ENCODE data around the gene ZSCAN12. TPM values are rescaled to one million over a fixed set of nuclear protein-coding genes. Genes with fewer than 3 reads are reported as not detected.
"Not testable (repeated sequence)": the region's sequence is repeated elsewhere in the genome, so short reads cannot be mapped to it uniquely, and the experiment has no call there.

Gene ZSCAN12
- total RNA-seq, 8 experiments from 2014 or later: 6.1 to 13.1 (median 10.9) TPM

DNA sequence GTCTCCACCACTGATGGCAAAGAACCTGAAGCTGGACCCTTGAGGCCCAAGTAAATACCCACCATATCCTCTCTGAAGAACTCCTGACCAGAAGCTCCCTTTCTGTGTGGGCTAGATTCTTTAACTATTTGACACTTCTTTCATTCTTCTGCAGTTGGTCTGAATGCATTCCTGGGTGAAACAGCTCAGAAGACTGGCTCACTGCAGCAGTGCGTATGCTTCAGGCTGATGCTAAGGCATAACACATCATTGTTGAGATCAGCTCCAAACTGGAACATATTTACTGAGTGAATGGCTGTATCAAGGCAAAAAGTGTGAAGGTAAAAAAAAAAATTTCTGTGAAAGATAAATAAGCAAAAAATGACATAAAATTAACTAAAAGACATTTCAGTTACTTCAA is 24.0 kb upstream of the ZSCAN12 start:
- 83 to 100% (median 94%) methylated on average over 1 of the region's 1 CpG; no CpG with 5 or more reads in 2 of the 10 experiments for WGBS, 10 experiments
- Histone ChIP-seq H3K4me1 (replicated peaks in 1 of 2) (no peaks in the 10 kb centered on the region), H3K27ac (no peak overlapping the region), H3K4me3 (no peak overlapping the region)
- in situ Hi-C loops (cut with MboI; ENCODE audit: low pct_unique_long_range_greater_than_20kb in 2 of 9, low sequenced_read_pairs in 9 of 9, unreplicated experiment in 9 of 9): no loop called here
- ATAC-seq (replicated peaks in 6 of 8): no peak

DNA sequence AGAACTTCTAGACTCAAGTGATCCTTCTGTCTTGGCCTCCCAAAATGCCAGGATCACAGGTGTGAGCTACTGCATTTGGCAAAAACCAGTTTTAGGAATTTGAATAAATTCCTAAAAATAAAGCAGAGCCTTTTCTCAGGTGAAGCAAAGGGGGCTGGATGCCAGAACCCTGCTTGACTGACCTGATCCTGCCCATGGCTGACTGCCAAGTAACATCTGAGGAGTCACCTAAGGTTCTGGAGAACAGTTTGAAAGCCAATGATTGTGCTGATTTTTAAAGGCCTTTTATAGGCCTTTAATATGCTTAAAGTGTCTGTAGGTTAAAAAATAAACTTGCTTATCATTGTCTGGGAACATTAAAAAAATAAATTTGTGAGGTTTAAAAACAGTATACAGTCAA is 14.1 kb upstream of the ZSCAN12 start:
- no peak for ATAC-seq (replicated peaks in 6 of 8)
- no peaks in the 10 kb centered on the region for H3K4me1 ChIP-seq (replicated peaks in 1 of 2)
- in situ Hi-C loops (cut with MboI; ENCODE audit: low pct_unique_long_range_greater_than_20kb in 2 of 9, low sequenced_read_pairs in 9 of 9, unreplicated experiment in 9 of 9): no loop called here
- H3K4me3 ChIP-seq: no peak overlapping the region
- H3K27ac ChIP-seq: no peak overlapping the region

DNA sequence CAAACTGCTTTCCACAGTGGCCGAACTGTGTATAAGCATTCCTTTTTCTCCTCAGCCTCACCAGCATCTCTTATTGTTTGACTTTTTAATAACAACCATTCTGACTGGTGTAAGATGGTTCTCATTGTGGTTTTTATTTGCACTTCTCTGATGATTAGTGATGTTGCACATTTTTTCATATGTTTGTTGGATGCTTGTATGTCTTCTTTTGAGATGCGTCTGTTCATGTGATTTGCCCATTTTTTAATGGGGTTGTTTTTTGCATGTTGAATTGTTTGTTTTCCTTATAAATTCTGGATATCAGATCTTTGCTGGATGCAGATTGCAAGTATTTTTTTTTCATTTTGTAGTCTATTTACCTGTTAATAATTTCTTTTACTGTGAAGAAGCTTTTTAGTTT is 11.2 kb upstream of the ZSCAN12 start:
- Histone ChIP-seq H3K27ac (no peak overlapping the region), H3K4me3 (no peak overlapping the region), H3K4me1 (replicated peaks in 1 of 2) (no peaks in the 10 kb centered on the region)
- 38 to 100% (median 100%) methylated on average over 1 to 2 of the region's 2 CpGs; no CpG with 5 or more reads in 1 of the 10 experiments for WGBS, 10 experiments
- in situ Hi-C loops (cut with MboI; ENCODE audit: low pct_unique_long_range_greater_than_20kb in 2 of 9, low sequenced_read_pairs in 9 of 9, unreplicated experiment in 9 of 9): no loop called here
- no peak for ATAC-seq (replicated peaks in 6 of 8)

DNA sequence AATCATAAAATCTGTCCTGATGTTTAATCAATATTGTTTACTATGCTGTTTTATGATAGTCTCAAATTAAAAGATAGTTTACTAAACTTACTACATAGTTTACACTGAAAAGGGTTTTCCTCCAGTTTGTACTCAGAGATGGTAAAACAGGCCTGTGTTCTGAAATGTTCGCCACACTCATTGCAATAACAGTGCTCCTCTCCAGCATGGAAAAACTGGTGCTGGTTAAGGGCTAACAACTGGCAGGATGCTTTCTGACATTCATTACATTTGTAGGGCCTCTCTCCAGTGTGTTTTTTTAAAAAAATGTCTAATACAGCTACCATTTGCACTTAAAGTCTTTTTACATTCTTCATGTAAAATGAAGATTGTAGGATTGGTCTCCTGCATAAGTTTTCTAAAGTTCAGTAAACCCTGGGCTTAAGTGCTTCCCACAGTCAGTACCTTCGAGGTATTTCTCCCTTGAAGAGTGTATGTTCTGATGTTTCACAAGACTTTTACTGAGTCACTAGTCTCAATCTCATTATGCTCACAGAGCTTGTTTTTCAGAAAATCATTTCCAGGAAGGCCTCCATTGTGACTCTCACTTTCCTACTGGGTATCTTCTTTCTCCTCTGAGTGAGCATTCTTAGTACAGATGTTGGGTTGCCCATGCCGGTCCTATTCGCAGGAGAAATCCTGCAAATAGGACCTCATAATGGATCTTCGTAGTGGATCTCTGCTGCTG is 8.7 kb upstream of the ZSCAN12 start:
- in situ Hi-C loops (cut with MboI; ENCODE audit: low pct_unique_long_range_greater_than_20kb in 2 of 9, low sequenced_read_pairs in 9 of 9, unreplicated experiment in 9 of 9): no loop called here
- WGBS, 10 experiments: 33 to 100% (median 85%) methylated on average over 1 to 5 of the region's 5 CpGs
- H3K27ac ChIP-seq: no peak overlapping the region
- no peaks in the 10 kb centered on the region for H3K4me1 ChIP-seq (replicated peaks in 1 of 2)
- no peak overlapping the region for H3K4me3 ChIP-seq
- ATAC-seq (replicated peaks in 6 of 8): peak in 1 of 8 experiments; percentile 49

DNA sequence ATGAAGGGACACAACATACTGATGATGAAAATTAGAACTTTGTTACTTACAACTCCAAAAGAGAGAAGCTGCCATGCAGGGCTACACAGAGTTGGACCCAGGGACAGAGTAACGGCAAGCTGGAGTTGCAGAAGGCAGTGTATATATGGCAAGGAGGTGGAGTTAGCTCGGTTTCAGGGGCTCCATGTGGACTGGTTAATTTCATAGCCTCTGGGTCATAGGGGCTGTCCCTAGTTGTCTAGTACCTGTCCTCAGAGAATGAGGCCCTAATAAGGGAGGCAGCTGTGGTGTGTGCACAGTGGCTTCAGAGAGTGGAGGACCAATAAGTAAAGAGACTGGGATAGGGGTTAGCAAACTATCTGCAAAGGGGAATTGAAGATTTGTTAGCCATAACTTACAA is 7.9 kb upstream of the ZSCAN12 start:
- Histone ChIP-seq H3K4me1 (replicated peaks in 1 of 2) (no peaks in the 10 kb centered on the region), H3K27ac (no peak overlapping the region), H3K4me3 (no peak overlapping the region)
- WGBS, 10 experiments: 40 to 86% (median 63%) methylated on average over 1 to 2 of the region's 2 CpGs
- no peak for ATAC-seq (replicated peaks in 6 of 8)
- in situ Hi-C loops (cut with MboI; ENCODE audit: low pct_unique_long_range_greater_than_20kb in 2 of 9, low sequenced_read_pairs in 9 of 9, unreplicated experiment in 9 of 9): no loop called here

DNA sequence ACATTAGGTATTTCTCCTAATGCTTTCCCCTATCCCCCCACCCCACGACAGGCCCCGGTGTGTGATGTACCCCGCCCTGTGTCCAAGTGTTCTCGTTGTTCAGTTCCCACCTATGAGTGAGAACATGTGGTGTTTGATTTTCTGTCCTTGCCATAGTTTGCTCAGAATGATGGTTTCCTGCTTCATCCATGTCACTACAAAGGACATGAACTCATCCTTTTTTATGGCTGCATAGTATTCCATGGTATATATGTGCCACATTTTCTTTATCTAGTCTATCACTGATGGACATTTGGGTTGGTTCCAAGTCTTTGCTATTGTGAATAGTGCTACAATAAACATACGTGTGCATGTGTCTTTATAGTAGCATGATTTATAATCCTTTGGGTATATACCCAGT is 4.4 kb upstream of the ZSCAN12 start:
- H3K4me3 ChIP-seq; ATAC-seq (replicated peaks in 6 of 8); in situ Hi-C loops (cut with MboI; ENCODE audit: low pct_unique_long_range_greater_than_20kb in 2 of 9, low sequenced_read_pairs in 9 of 9, unreplicated experiment in 9 of 9); H3K27ac ChIP-seq; H3K4me1 ChIP-seq (replicated peaks in 1 of 2): not testable (repeated sequence)
- WGBS, 10 experiments: 80% methylated on average over 1 of the region's 5 CpGs; no CpG with 5 or more reads in 9 of the 10 experiments

DNA sequence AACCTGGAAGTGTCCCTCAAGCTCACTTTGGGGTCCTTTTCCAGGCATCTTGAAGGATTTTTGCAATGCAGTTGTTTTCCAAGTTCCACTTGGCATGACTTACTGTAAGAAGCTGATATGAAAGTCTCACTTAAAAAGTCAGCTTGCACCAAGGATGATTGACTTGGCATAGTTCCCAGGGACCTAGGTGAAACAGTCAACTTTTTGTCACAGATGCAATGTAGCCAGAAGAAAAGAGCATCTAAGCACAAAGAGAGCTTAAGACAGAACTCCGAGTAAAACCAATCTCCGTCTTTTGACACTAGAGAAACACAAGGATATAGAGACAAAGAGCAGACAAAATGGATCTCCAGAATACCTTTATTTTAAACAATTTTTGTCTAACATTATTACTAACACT is 2.6 kb upstream of the ZSCAN12 start:
- Histone ChIP-seq H3K27ac (no peak overlapping the region), H3K4me3 (no peak overlapping the region), H3K4me1 (replicated peaks in 1 of 2) (peaks cover 12% of the 10 kb centered on the region in 2 donors)
- in situ Hi-C loops (cut with MboI; ENCODE audit: low pct_unique_long_range_greater_than_20kb in 2 of 9, low sequenced_read_pairs in 9 of 9, unreplicated experiment in 9 of 9): no loop called here
- ATAC-seq (replicated peaks in 6 of 8): no peak
- WGBS, 10 experiments: 46 to 97% (median 84%) methylated on average over 2 of the region's 2 CpGs; no CpG with 5 or more reads in 1 of the 10 experiments

DNA sequence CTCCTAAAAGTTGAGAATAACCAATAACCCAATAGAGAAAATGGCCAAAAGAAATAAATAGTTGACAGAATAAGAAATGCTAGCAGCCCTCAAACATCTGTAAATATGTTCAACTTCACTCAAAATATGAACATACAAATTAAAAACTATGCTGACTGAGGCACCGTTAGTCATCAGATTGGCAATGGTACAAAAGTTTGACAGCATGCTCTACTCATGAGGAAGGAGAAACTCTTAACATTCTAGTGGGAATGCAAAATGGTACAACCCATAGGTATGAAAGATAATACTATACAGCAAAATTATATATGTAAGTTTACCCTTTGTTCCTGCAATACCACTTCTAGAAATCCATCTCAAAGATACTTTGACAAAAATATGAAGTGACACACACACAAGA is 1.6 kb upstream of the ZSCAN12 start:
- in situ Hi-C loops (cut with MboI; ENCODE audit: low pct_unique_long_range_greater_than_20kb in 2 of 9, low sequenced_read_pairs in 9 of 9, unreplicated experiment in 9 of 9): no loop called here
- Histone ChIP-seq H3K27ac (no peak overlapping the region), H3K4me1 (replicated peaks in 1 of 2) (peaks cover 12% of the 10 kb centered on the region in 2 donors), H3K4me3 (no peak overlapping the region)
- ATAC-seq (replicated peaks in 6 of 8): no peak
- WGBS, 10 experiments: 0 to 100% (median 25%) methylated on average over 1 of the region's 1 CpG; no CpG with 5 or more reads in 4 of the 10 experiments

DNA sequence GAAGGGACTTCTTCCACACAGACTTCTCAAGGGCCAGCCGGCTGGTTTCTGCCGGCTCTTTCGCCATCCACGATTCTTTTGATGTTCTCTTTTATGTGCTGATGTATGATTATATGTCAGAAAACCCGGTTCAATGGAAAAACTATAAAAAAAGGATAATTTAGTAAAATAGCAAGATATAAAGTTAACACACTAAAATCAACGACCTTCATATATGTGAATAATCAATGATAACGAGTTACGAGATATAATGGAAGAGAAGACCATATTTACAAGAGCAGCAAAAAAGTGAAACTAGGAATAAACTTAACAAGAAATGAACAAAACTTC is 540 bp upstream of the ZSCAN12 start:
- H3K27ac ChIP-seq: peak overlapping the region; percentile 82 to 87
- ATAC-seq (replicated peaks in 6 of 8): no peak

DNA sequence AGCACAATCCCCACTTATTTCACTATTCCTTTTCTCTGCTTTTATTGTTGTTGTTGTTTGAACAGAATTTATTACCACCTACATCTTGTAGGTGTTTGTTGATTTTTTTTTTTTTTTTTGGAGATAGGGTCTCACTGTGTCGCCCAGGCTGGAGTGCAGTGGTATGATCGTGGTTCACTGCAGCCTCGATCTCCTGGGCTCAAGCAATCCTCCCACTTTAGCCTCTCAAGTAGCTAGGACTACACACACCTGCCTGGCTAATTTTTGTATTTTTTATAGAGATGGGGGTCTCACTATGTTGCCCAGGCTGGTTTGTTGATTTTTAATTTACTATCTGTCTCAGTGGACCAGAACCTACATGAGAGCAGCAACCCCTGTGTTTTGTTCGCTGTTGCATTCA is 3.6 kb downstream of the ZSCAN12 start:
- no peak for ATAC-seq (replicated peaks in 6 of 8)
- no peak overlapping the region for H3K27ac ChIP-seq
- 96 to 100% (median 100%) methylated on average over 1 to 4 of the region's 4 CpGs; no CpG with 5 or more reads in 3 of the 10 experiments for WGBS, 10 experiments
- H3K4me3 ChIP-seq: no peak overlapping the region
- in situ Hi-C loops (cut with MboI; ENCODE audit: low pct_unique_long_range_greater_than_20kb in 2 of 9, low sequenced_read_pairs in 9 of 9, unreplicated experiment in 9 of 9): no loop called here
- peaks cover 12 to 20% of the 10 kb centered on the region in 2 donors for H3K4me1 ChIP-seq (replicated peaks in 1 of 2)

More for the DNA sequence above, 540 bp upstream of the ZSCAN12 start:
- peak overlapping the region; percentile 48 to 90 (median 64) for H3K4me3 ChIP-seq
- whole genome bisulfite sequencing, 10 experiments: 16 to 67% (median 33%) methylated on average over 3 to 8 of the region's 8 CpGs; no CpG with 5 or more reads in 1 of the 10 experiments
- in situ Hi-C loops (cut with MboI; ENCODE audit: low pct_unique_long_range_greater_than_20kb in 2 of 9, low sequenced_read_pairs in 9 of 9, unreplicated experiment in 9 of 9): no loop called here
- peaks cover 12 to 15% of the 10 kb centered on the region in 2 donors for H3K4me1 ChIP-seq (replicated peaks in 1 of 2)

DNA sequence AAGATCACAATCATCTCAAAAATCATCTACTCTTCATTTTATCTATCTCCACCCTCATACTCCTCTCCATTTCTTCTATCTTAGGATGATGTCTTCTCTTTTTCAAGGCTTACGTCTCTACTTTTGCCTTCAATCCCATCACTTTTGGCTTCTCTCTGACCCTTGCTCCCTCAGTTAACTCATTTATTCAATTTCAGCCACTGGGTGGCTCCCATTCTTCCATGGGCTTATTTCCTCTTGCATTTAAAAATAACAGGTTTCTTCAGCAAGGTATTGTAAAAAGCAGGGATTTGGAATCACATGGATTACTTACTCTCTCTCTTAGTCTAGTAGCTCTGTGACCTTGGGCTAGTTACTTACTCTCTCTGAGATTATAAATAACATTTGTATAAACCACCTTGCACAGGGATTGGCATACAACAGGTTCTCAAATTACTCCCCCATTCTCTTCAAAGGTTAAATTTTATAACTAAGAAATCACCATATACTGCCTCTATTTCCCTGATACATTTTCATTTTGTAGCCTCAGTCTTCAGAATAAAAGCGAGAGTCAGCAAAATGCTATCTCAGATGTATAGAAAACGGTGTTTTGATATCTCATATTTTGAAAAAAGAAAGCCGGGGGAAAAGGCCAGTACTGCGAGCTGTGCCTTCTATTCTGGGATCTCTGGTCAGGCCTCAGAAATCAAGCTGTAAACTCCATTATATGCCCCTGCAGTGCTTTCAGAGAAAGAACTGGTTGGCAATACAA is 5.5 kb downstream of the ZSCAN12 start:
- peak in 1 of 8 experiments; percentile 8 for ATAC-seq (replicated peaks in 6 of 8)
- H3K4me1 ChIP-seq (replicated peaks in 1 of 2): peaks cover 12 to 16% of the 10 kb centered on the region in 2 donors
- WGBS, 10 experiments: 71 to 100% (median 90%) methylated on average over 1 to 5 of the region's 5 CpGs
- no peak overlapping the region for H3K27ac ChIP-seq
- H3K4me3 ChIP-seq: no peak overlapping the region
- in situ Hi-C loops (cut with MboI; ENCODE audit: low pct_unique_long_range_greater_than_20kb in 2 of 9, low sequenced_read_pairs in 9 of 9, unreplicated experiment in 9 of 9): no loop called here

DNA sequence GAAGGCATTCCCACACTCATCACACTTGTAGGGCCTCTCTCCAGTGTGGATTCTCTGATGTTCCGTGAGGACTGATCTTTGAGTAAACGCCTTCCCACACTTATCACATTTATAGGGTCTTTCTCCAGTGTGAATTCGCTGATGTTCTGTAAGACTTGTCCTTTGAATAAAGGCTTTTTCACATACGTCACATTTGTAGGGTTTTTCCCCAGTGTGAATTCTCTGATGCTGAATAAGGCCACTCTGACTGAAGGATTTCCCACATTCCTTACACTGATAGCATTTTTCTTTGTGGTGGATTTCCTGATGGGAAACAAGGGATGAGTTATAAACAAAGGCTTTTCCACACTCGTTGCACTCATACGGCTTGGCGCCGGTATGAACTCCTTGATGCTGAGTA is 8.9 kb downstream of the ZSCAN12 start:
- H3K4me3 ChIP-seq: no peak overlapping the region
- no peak for ATAC-seq (replicated peaks in 6 of 8)
- in situ Hi-C loops (cut with MboI; ENCODE audit: low pct_unique_long_range_greater_than_20kb in 2 of 9, low sequenced_read_pairs in 9 of 9, unreplicated experiment in 9 of 9): no loop called here
- H3K27ac ChIP-seq: no peak overlapping the region
- WGBS, 10 experiments: 94 to 100% (median 97%) methylated on average over 1 to 8 of the region's 8 CpGs; no CpG with 5 or more reads in 1 of the 10 experiments
- peaks cover 0 to 8% of the 10 kb centered on the region in 2 donors for H3K4me1 ChIP-seq (replicated peaks in 1 of 2)

DNA sequence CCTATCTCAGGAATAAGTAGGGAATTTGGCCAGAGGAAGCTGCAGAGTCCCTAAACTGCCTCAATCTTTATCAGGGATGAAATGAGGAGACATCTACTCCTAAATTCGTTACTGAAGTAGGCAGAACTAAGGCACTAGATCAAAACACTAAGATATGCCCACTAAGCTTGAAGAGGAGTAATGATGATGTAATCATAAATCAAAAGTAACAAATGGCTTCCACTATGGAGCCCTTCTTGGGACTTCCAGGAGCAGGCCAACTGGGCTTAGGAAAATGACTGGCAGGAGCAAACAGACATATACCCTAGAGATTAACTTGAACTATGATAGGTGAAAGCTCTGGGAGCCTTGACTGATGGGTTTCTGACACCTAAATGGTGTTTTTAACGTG is 15.4 kb downstream of the ZSCAN12 start:
- Histone ChIP-seq H3K4me1 (replicated peaks in 1 of 2) (peaks cover 0 to 6% of the 10 kb centered on the region in 2 donors), H3K4me3 (no peak overlapping the region), H3K27ac (no peak overlapping the region)
- in situ Hi-C loops (cut with MboI; ENCODE audit: low pct_unique_long_range_greater_than_20kb in 2 of 9, low sequenced_read_pairs in 9 of 9, unreplicated experiment in 9 of 9): no loop called here
- WGBS, 10 experiments: 33 to 92% (median 50%) methylated on average over 1 to 2 of the region's 2 CpGs; no CpG with 5 or more reads in 1 of the 10 experiments
- ATAC-seq (replicated peaks in 6 of 8): no peak

Data from motor neuron (in vitro differentiated cells).